Retinal pigment epithelial cell (primary cell): ENCODE results near the gene TTPAL.

Source experiments
- DNase-seq: peaks from one replicate; pipeline ENCODE4 v3.0.0-alpha.2; 2010; ENCODE audit warnings: low read depth
- H3K4me3 ChIP-seq: 2 replicates; pipeline ENCODE4 v1.5.1; 2011; ENCODE audit warnings: mild to moderate bottlenecking, low read length, control low read depth, moderate library complexity
- TF ChIP-seq, protein P1 (sequence below): conservative IDR thresholded peaks from 2 replicates; pipeline ENCODE4 v1.5.1; 2011; ENCODE audit warnings: low read depth, low read length, control low read depth, inconsistent platforms

Gene TTPAL

DNA sequence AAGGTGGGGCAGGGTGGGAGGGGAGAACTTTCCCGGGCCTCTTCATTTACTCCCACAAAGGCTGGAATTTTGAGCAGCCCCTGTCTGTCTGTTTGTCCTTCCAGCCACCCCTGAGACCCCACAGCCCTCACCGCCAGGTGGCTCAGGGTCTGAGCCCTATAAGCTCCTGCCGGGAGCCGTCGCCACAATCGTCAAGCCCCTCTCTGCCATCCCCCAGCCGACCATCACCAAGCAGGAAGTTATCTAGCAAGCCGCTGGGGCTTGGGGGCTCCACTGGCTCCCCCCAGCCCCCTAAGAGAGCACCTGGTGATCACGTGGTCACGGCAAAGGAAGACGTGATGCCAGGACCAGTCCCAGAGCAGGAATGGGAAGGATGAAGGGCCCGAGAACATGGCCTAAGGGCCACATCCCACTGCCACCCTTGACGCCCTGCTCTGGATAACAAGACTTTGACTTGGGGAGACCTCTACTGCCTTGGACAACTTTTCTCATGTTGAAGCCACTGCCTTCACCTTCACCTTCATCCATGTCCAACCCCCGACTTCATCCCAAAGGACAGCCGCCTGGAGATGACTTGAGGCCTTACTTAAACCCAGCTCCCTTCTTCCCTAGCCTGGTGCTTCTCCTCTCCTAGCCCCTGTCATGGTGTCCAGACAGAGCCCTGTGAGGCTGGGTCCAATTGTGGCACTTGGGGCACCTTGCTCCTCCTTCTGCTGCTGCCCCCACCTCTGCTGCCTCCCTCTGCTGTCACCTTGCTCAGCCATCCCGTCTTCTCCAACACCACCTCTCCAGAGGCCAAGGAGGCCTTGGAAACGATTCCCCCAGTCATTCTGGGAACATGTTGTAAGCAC lies 46.0 kb upstream of the TTPAL start:
- no peak overlapping the region for H3K4me3 ChIP-seq
- no peak for DNase-seq
- TF ChIP-seq, protein P1, sequence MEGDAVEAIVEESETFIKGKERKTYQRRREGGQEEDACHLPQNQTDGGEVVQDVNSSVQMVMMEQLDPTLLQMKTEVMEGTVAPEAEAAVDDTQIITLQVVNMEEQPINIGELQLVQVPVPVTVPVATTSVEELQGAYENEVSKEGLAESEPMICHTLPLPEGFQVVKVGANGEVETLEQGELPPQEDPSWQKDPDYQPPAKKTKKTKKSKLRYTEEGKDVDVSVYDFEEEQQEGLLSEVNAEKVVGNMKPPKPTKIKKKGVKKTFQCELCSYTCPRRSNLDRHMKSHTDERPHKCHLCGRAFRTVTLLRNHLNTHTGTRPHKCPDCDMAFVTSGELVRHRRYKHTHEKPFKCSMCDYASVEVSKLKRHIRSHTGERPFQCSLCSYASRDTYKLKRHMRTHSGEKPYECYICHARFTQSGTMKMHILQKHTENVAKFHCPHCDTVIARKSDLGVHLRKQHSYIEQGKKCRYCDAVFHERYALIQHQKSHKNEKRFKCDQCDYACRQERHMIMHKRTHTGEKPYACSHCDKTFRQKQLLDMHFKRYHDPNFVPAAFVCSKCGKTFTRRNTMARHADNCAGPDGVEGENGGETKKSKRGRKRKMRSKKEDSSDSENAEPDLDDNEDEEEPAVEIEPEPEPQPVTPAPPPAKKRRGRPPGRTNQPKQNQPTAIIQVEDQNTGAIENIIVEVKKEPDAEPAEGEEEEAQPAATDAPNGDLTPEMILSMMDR, result no peak

DNA sequence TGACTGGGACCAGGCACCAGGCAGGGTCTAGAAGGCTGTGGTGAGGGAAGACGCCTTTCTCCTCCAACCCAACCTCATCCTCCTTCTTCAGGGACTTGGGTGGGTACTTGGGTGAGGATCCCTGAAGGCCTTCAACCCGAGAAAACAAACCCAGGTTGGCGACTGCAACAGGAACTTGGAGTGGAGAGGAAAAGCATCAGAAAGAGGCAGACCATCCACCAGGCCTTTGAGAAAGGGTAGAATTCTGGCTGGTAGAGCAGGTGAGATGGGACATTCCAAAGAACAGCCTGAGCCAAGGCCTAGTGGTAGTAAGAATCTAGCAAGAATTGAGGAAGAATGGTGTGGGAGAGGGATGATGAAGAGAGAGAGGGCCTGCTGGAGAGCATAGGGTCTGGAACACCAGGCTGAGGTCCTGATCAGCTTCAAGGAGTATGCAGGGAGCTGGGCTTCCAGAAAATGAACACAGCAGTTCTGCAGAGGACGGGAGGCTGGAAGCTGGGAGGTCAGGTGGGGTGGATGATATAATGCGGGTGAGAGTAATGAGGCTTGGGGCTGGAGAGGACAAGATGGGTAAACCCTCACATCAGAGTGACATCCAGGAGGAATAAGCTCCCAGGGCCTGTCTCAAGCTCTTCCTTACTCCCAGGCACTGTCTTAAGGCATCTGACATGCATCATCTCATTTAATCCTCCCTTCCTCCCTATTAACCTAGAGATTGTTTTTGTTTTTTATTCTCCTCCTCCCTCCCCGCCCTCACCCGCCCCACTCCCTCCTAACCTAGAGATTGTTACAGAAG lies 45.2 kb upstream of the TTPAL start:
- DNase-seq, result no peak
- H3K4me3 ChIP-seq, result no peak overlapping the region
- TF ChIP-seq, protein P1, result no peak

DNA sequence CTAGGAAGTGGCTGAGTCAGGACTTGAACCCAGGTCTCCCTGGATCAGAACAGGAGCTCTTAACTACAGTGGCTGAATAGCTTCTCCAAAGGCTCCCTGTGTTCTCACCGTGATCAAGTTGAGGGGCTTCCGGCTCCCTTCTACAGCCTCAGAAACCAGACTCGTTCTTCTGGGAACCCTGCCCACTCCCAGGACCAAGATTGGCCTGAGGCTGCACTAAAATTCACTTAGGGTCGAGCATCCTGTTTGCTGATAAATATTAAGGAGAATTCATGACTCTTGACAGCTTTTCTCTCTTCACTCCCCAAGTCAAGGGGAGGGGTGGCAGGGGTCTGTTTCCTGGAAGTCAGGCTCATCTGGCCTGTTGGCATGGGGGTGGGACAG lies 44.6 kb upstream of the TTPAL start:
- DNase-seq, result no peak
- TF ChIP-seq, protein P1, result no peak
- no peak overlapping the region for H3K4me3 ChIP-seq

DNA sequence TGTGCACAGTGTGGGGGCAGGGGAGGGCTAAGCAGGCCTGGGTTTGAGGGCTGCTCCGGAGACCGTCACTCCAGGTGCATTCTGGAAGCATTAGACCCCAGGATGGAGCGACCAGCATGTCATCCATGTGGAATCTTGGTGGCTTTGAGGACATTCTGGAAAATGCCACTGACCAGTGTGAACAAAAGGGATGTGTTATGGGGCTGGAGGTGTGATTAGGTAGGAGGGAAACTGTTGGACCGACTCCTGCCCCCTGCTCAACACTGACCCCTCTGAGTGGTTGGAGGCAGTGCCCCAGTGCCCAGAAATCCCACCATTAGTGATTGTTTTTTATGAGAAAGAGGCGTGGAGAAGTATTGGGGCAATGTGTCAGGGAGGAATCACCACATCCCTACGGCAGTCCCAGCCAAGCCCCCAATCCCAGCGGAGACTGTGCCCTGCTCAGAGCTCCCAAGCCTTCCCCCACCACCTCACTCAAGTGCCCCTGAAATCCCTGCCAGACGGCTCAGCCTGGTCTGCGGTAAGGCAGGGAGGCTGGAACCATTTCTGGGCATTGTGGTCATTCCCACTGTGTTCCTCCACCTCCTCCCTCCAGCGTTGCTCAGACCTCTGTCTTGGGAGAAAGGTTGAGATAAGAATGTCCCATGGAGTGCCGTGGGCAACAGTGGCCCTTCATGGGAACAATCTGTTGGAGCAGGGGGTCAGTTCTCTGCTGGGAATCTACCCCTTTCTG lies 44.0 kb upstream of the TTPAL start:
- H3K4me3 ChIP-seq, result no peak overlapping the region
- DNase-seq, result no peak
- TF ChIP-seq, protein P1, result peak; percentile 8

DNA sequence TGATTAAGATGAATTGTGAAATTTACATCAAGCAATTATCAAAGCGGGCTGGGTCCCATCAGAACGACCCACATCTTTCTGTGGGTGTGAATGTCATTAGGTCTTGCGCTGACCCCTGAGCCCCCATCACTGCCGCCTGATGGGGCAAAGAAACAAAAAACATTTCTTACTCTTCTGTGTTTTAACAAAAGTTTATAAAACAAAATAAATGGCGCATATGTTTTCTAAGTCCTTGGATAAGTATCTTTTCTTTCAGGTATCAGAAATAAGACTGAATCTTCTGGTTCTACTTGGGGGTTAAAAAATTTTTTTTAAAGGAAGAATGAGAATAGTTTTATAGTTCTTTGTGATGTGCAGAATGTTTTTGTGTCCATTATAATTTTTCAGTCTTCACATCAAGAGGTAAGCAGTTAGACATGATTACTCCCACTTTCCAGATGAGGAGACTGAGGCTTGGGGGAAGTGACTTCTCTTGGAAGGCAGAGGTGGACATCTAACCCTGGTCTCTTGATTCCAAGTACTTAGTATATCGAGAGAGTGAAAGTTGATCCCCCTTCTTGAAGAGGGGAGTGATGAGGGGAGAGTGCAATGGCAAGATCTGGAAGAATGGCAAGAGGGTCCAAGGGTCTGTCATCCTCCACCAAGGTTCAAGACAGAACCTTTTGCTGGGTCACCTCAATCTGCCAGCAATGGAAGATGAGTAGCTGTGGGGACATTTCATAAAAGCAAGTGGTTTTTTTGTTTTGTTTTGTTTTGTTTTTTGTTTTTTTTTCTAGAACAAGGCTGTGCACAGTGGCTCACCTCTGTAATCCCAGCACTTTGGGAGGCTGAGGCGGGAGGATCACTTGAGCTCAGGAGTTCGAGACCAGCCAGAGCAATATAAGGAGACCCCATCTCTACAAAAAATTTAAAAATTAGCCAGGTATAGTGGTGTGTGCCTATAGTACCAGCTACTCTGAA lies 42.8 kb upstream of the TTPAL start:
- H3K4me3 ChIP-seq, result no peak overlapping the region
- TF ChIP-seq, protein P1, result no peak
- DNase-seq, result no peak
